Measurements from ENCODE around the gene KDM6B. TPM values are rescaled to one million over a fixed set of nuclear protein-coding genes. Genes with fewer than 3 reads are reported as not detected.
A peak's percentile ranks its signal among the peaks of the same experiment; 100 is the strongest.

KDM6B gene
- total and polyA plus RNA-seq, 5 experiments from 2014 or later, result 0.28 to 113 (median 1.2) TPM

- peaks cover 59 to 79% (median 63%) of the 10 kb centered on the region in 4 donors for H3K4me1 Mint-ChIP-seq
- peak overlapping the region; percentile 87 to 99 (median 94) for H3K4me3 Mint-ChIP-seq
- no peak for ATAC-seq
- DNase-seq, result peak in 1 of 10 donors; percentile 9
- peak overlapping the region; percentile 80 to 100 (median 98) for H3K27ac Mint-ChIP-seq
- POLR2A ChIA-PET, result interaction anchor here (0.6 to 6.8 kb wide), 9 partner anchors 7 to 384 kb away, joined by 3 to 116 read pairs (median 5); partner anchors contain the start of genes CYB5D1, NAA38, RNF227 and TMEM88
- H3K27me3 Mint-ChIP-seq, result peaks cover 0 to 8% (median 0%) of the 10 kb centered on the region in 5 donors
- H3K9me3 Mint-ChIP-seq, result no peaks in the 10 kb centered on the region
- H3K36me3 Mint-ChIP-seq, result peaks cover 0 to 14% (median 0%) of the 10 kb centered on the region in 3 donors
Measured at GRCh38 chr17:7837408-7838088, 3.5 kb downstream of the KDM6B start.

DNA sequence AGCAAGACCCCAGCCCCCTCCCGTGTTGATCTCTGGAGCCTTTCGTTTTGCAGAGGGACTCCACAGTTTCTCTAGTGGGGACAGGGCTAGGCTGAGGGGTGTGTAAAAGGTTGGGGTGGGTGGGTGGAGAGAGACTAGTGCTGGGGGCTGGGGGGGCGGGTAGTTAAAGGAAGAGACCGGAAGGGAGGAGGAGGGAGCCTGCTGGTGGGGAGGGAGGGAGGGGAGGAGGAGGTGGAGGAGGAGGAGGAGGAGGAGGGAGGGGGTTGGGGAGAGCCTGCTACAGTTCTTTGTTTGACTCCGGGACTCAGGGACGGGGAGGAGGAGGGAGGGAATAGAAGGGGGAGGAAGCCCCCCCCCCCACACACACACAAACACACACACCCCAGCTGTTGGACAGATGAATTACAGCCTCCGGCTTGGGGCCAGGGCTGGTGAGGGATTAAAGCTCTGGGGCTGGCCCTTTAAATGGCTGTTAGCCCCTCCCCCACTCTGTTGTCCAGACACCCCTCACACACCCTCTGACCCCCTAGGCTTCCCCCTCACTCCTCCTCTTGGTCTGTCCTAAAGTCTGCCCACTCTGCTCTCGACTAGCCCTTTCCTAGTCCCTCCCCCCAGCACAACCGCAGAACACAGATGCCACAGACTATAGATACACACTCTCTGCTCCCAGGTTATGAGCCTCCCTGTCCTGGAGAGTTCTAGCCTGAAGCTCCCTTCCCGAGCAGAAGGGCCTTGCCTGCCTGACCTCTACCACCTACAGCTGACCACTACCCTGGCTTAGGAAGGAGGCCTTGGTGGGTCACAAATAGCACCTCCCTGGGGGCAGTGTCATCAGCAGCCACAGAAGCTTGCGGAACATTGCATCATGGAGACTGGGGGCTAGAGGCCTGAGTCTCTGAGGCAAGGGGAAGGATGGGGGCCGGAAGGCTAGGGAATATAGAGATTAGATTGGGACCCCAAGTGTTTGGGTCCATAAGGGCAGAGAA is 4.4 kb downstream of the KDM6B start:
- DNase-seq, result peak in 3 of 10 donors; percentile 17 to 34 (median 26)

DNA sequence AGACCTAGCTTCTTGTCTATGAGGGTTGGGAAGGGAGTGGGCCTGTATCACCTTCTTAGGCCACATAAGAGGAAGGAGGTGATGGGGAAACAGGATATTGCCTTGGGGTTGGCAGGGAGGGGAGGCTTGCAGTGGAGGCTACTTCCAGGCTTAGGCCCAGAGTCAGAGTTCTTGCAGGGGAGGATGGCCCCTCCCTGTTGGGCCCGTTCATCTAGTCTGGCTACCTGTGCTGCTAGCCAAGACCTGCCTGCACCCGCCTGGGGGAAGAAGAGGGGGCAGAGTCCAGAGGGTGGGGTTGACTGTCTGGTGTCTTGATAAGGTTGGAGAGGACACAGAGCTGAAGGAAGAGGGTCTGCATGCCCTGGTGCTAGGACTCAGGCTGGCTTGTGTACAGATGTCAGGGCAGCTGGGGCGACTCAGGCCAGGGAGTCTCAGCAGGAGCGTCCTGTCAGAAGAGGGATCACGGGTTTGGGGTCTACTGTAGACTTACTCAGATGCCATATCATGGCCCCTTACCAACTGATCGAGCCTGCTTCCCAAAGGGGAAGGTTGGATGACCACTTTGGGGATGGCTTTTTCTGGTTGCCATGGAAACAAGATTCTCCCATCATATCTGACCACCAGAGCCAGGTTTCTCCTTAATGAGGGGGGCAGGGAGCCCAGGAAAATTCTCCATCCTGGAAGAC is 5.3 kb downstream of the KDM6B start:
- peaks cover 0 to 8% (median 0%) of the 10 kb centered on the region in 5 donors for H3K27me3 Mint-ChIP-seq
- no peaks in the 10 kb centered on the region for H3K9me3 Mint-ChIP-seq
- DNase-seq, result peak in 3 of 10 donors; percentile 18 to 19 (median 18)
- POLR2A ChIA-PET, result interaction anchor here (2.1 to 6.7 kb wide), 2 partner anchors 12 to 17 kb away, joined by 10 to 103 read pairs; partner anchors contain the start of genes CYB5D1, NAA38 and TMEM88
- peak overlapping the region; percentile 23 to 100 (median 86) for H3K4me3 Mint-ChIP-seq
- H3K4me1 Mint-ChIP-seq, result peaks cover 57 to 83% (median 63%) of the 10 kb centered on the region in 4 donors
- H3K36me3 Mint-ChIP-seq, result peaks cover 0 to 14% (median 0%) of the 10 kb centered on the region in 3 donors
- ATAC-seq, result no peak
- peak overlapping the region; percentile 77 to 99 (median 98) for H3K27ac Mint-ChIP-seq

More for the DNA sequence above, 4.4 kb downstream of the KDM6B start:
- ATAC-seq, result no peak
- Mint-ChIP-seq H3K9me3 (no peaks in the 10 kb centered on the region), H3K27me3 (peaks cover 0 to 8% (median 0%) of the 10 kb centered on the region in 5 donors), H3K4me1 (peaks cover 57 to 83% (median 63%) of the 10 kb centered on the region in 4 donors), H3K36me3 (peaks cover 0 to 14% (median 0%) of the 10 kb centered on the region in 3 donors), H3K27ac (peak overlapping the region; percentile 77 to 100 (median 98)), H3K4me3 (peak overlapping the region; percentile 88 to 99 (median 94))
- POLR2A ChIA-PET, result interaction anchor here (0.6 to 6.8 kb wide), 6 partner anchors 6 to 385 kb away, joined by 3 to 116 read pairs (median 18); partner anchors contain the start of genes CYB5D1, NAA38, TMEM88 and TP53

DNA sequence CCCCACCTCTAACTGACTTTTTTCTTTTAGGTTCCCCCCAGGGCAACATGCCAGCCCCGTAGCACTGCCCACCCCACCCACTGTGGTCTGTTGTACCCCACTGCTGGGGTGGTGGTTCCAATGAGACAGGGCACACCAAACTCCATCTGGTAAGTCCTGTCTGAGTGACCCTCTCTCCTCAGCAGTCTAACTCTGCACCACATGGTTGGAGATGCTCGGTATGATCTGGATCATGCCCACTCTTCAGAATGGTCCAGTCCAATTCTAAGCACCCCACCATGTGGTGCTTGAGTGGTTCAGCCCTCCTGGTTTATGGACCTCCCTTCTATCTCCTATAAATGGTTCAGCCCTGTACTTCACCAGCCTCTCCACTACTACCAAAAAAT is 5.9 kb downstream of the KDM6B start:
- H3K9me3 Mint-ChIP-seq, result no peaks in the 10 kb centered on the region
- DNase-seq, result peak in 3 of 10 donors; percentile 25 to 27 (median 27)
- POLR2A ChIA-PET, result interaction anchor here (2.1 to 6.9 kb wide), 2 partner anchors 12 to 16 kb away, joined by 10 to 54 read pairs; partner anchors contain the start of genes CYB5D1, NAA38 and TMEM88
- H3K27me3 Mint-ChIP-seq, result peaks cover 0 to 8% (median 0%) of the 10 kb centered on the region in 5 donors
- peaks cover 0 to 14% (median 0%) of the 10 kb centered on the region in 3 donors for H3K36me3 Mint-ChIP-seq
- no peak for ATAC-seq
- H3K4me3 Mint-ChIP-seq, result peak overlapping the region in 9 of 10 donors; percentile 13 to 100 (median 86)
- peak overlapping the region; percentile 77 to 99 (median 98) for H3K27ac Mint-ChIP-seq
- H3K4me1 Mint-ChIP-seq, result peaks cover 57 to 87% (median 63%) of the 10 kb centered on the region in 4 donors

- ATAC-seq (no peak), DNase-seq (no peak)
- H3K27ac Mint-ChIP-seq, result peak overlapping the region; percentile 80 to 99 (median 98)
- peaks cover 0 to 6% (median 0%) of the 10 kb centered on the region in 5 donors for H3K27me3 Mint-ChIP-seq
- POLR2A ChIA-PET, result interaction anchor here (0.7 to 6.9 kb wide), 5 partner anchors 9 to 153 kb away, joined by 3 to 54 read pairs (median 5); partner anchors contain the start of genes CYB5D1, NAA38, TMEM88 and TP53
- peaks cover 0 to 14% (median 0%) of the 10 kb centered on the region in 3 donors for H3K36me3 Mint-ChIP-seq
- peak overlapping the region in 9 of 10 donors; percentile 85 to 100 (median 93) for H3K4me3 Mint-ChIP-seq
- H3K4me1 Mint-ChIP-seq, result peaks cover 61 to 87% (median 65%) of the 10 kb centered on the region in 4 donors
- no peaks in the 10 kb centered on the region for H3K9me3 Mint-ChIP-seq
Measured at GRCh38 chr17:7840441-7840840, 6.4 kb downstream of the KDM6B start.

DNA sequence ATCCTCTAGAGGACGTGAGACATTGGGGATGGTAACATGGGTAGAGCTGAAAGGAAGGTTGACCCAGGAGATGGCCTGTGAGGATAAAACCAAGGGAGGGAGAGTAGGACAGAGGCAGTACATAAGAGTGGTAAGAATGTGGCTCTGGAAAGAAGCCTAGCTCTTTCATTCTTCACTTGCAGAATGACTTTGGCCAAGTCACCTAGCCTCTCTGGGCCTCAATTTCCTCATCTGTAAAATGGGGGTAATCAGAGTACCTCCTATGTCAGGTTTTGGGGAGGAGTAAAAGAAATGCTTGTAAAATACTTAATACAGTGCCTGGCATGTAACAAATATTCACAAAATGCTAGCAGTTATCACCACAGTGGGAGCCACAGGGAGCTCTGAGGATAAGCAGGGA is 6.9 kb downstream of the KDM6B start:
- H3K27ac Mint-ChIP-seq, result peak overlapping the region; percentile 80 to 99 (median 98)
- POLR2A ChIA-PET, result interaction anchor here (0.7 to 6.9 kb wide), 6 partner anchors 8 to 154 kb away, joined by 3 to 54 read pairs (median 6); partner anchors contain the start of genes CYB5D1, NAA38, TMEM88 and TP53
- H3K36me3 Mint-ChIP-seq, result peaks cover 0 to 16% (median 0%) of the 10 kb centered on the region in 3 donors
- ATAC-seq (no peak), DNase-seq (no peak)
- peaks cover 63 to 87% (median 68%) of the 10 kb centered on the region in 4 donors for H3K4me1 Mint-ChIP-seq
- peaks cover 0 to 6% (median 0%) of the 10 kb centered on the region in 5 donors for H3K27me3 Mint-ChIP-seq
- H3K9me3 Mint-ChIP-seq, result no peaks in the 10 kb centered on the region
- peak overlapping the region; percentile 85 to 100 (median 93) for H3K4me3 Mint-ChIP-seq

DNA sequence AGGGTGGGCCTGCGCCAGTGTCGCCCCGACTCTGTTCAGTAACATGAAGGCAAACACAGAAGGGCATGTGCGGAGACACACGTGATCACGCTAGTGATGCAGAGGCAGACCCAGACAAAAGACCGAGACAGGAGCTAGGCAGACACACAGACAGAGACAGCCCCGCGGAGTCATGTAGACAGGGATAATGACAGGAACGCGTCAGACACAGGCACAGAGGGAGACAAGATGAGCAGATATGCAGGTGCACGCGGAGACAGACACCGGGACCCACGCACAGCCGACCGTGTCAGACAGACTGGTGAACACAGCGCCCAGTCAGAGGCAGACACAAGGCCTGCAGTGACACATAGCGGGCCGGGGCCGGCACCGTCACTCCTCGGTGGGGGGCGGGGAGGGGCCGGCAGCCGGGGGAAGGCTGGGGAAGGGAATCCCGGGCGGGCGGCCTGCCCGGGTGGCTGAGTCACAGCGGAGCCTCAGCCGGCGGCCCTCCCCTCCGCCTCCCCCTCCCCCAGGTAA is 7.4 kb downstream of the KDM6B start:
- ATAC-seq (peak; percentile 34 to 45), DNase-seq (peak; percentile 80 to 95 (median 87))
- Mint-ChIP-seq H3K27ac (peak overlapping the region; percentile 80 to 100 (median 98)), H3K36me3 (peaks cover 0 to 17% (median 0%) of the 10 kb centered on the region in 3 donors), H3K4me1 (peaks cover 59 to 81% (median 65%) of the 10 kb centered on the region in 4 donors), H3K4me3 (peak overlapping the region; percentile 88 to 100 (median 95)), H3K9me3 (no peaks in the 10 kb centered on the region), H3K27me3 (peaks cover 0 to 6% (median 0%) of the 10 kb centered on the region in 5 donors)
- POLR2A ChIA-PET, result interaction anchor here (0.8 to 7.2 kb wide), 7 partner anchors 7 to 542 kb away, joined by 3 to 116 read pairs (median 7); partner anchors contain the start of genes CYB5D1, KDM6B, NAA38 and TMEM88

- peaks cover 0 to 6% (median 0%) of the 10 kb centered on the region in 5 donors for H3K27me3 Mint-ChIP-seq
Measured at GRCh38 chr17:7841915-7842379, 7.9 kb downstream of the KDM6B start.

DNA sequence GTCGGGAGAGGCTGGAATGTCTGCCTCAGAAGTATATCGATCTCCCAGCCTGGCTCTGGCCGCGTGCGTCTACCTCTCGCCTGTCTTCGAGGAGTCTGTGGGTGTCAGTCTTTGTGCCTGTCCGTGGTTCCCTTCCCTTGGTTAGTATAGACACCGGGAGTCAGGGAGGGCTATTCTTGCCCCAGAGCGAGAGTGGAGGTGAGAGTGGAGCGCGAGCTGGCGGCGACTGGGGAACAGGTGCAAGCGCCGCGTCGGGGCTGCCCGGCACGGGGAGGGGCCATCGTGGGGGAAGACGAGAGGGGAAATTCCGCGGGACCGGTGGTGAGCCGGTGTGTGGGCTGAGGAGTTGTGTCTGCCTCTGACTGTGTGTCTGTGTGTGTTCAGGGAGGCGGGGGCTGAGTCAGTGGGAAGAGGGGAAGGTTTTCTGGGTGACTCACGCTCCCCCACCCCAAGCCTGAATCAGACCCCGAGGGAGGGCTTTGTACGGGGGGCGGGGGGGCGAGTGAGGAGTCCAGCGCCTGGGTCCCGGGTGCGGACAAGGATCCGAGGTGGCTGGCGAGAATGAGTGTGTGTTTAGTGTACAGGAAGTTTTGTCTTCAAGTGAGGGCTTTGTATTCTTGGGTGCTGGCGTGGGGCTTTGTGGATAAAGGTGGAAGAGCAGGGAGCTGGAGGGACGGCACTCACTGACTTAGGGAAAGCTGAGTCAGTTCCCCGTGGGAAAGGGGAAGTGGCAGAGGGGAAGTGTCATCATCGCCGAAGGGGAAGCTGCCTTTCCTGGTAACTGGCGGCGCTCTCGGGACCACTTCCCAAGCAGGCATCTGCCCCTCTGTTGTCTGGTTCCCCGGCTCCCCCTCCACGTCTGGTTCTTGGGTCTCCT is 8.6 kb downstream of the KDM6B start:
- H3K36me3 Mint-ChIP-seq, result peaks cover 0 to 28% (median 0%) of the 10 kb centered on the region in 3 donors
- H3K4me3 Mint-ChIP-seq, result peak overlapping the region; percentile 88 to 100 (median 96)
- peak; percentile 47 to 58 for ATAC-seq
- POLR2A ChIA-PET, result interaction anchor here (0.5 to 7.2 kb wide), 9 partner anchors 8 to 543 kb away, joined by 3 to 116 read pairs (median 4); partner anchors contain the start of genes CYB5D1, KDM6B, NAA38 and TMEM88
- peak in 9 of 10 donors; percentile 82 to 98 (median 93) for DNase-seq
- no peaks in the 10 kb centered on the region for H3K9me3 Mint-ChIP-seq
- H3K4me1 Mint-ChIP-seq, result peaks cover 49 to 69% (median 54%) of the 10 kb centered on the region in 4 donors
- H3K27me3 Mint-ChIP-seq, result peaks cover 0 to 6% (median 0%) of the 10 kb centered on the region in 5 donors
- peak overlapping the region; percentile 94 to 100 (median 98) for H3K27ac Mint-ChIP-seq

More at GRCh38 chr17:7841915-7842379, 7.9 kb downstream of the KDM6B start:
- Mint-ChIP-seq H3K4me3 (peak overlapping the region; percentile 88 to 100 (median 96)), H3K27ac (peak overlapping the region; percentile 94 to 100 (median 98)), H3K4me1 (peaks cover 54 to 76% (median 60%) of the 10 kb centered on the region in 4 donors), H3K36me3 (peaks cover 0 to 22% (median 0%) of the 10 kb centered on the region in 3 donors), H3K9me3 (no peaks in the 10 kb centered on the region)
- DNase-seq, result peak; percentile 73 to 93 (median 84)
- peak; percentile 26 to 34 for ATAC-seq
- POLR2A ChIA-PET, result interaction anchor here (0.6 to 7.2 kb wide), 8 partner anchors 7 to 541 kb away, joined by 3 to 116 read pairs (median 6); partner anchors contain the start of genes CYB5D1, KDM6B, NAA38 and TMEM88
